ENCODE measurements around the gene LTBP1. TPM values are rescaled to one million over a fixed set of nuclear protein-coding genes. Genes with fewer than 3 reads are reported as not detected.

Gene LTBP1
- total and polyA plus RNA-seq, 2 experiments from 2014 or later, result 157 to 211 TPM

DNA sequence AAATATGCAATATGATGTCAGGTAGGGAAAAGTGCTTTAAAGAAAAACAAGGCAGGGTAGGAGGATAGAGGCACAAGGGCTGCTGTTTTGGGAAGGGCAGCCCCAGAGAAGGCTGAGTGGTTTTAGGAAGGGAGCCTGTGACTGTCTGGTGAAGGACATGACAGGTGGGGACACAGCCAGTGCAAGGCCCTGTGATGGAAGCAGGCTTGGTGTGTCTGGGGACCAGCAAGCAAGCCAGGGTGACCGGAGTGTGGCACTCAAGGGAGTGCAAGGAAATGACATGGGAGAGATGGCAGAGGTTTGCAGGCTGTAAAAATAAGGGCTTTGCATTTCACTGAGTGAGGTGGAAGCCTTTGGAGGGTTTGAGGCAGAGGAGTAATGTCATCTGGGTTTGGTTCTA, 62.0 kb downstream of the LTBP1 start:
- Histone ChIP-seq H3K4me3 (no peak overlapping the region), H3K4me2 (ENCODE audit: unreplicated experiment) (no peak overlapping the region), H3K9ac (no peak overlapping the region), H3K9me2 (ENCODE audit: insufficient read depth) (no peaks in the 10 kb centered on the region), H3K9me3 (ENCODE audit: low read depth) (no peaks in the 10 kb centered on the region), H2AFZ (no peak overlapping the region), H4K20me1 (ENCODE audit: insufficient read depth) (no peaks in the 10 kb centered on the region), H3K4me1 (ENCODE audit: insufficient read depth) (peaks cover 4% of the 10 kb centered on the region; the same call in 1 of the 2 replicates), H3K79me2 (ENCODE audit: insufficient read depth) (no peaks in the 10 kb centered on the region), H3F3A (ENCODE audit: insufficient read depth) (no peaks in the 10 kb centered on the region), H3K36me3 (ENCODE audit: low read depth) (no peaks in the 10 kb centered on the region), H3K27me3 (replicated peaks; ENCODE audit: insufficient read depth) (no peaks in the 10 kb centered on the region), H3K27ac (no peak overlapping the region)
- no peak for DNase-seq
- no peak for TF ChIP-seq EZH2phosphoT487 (IDR thresholded peaks at IDR 0.05; ENCODE audit: insufficient read depth, low read depth)
- no peak for TF ChIP-seq EZH2 (IDR thresholded peaks at IDR 0.05; ENCODE audit: insufficient read depth, poor library complexity, severe bottlenecking)
- WGBS, 2 experiments (ENCODE audit: low coverage in 1 of 2, low lambda C conversion rate in 2 of 2, missing lambda C conversion rate in 2 of 2), result 100% methylated on average over 1 of the region's 1 CpG
- in situ Hi-C loops (cut with MboI), result no loop called here

DNA sequence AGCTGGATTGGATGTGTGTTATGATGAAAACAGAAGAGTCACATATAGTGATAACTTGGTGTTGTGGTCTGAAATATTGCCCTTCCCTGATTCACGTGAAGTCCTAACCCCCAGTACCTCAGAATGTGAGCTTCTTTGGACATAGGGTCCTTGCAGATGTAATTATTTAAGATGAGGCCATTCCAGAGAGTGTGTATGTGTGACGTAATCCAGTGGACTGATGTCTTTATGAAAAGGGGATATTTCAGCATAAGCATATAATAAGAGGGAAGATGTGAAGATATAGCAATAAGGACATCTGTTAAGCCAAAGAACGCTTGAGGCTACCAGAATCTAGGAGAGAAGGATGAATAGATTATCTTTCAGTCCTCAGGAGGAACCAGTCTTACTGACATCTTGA, 62.5 kb downstream of the LTBP1 start:
- Histone ChIP-seq H3K36me3 (ENCODE audit: low read depth) (no peaks in the 10 kb centered on the region), H3K27ac (no peak overlapping the region), H3K9ac (no peak overlapping the region), H3K27me3 (replicated peaks; ENCODE audit: insufficient read depth) (no peaks in the 10 kb centered on the region), H3K9me2 (ENCODE audit: insufficient read depth) (no peaks in the 10 kb centered on the region), H3K4me1 (ENCODE audit: insufficient read depth) (peaks cover 10% of the 10 kb centered on the region; the same call in 1 of the 2 replicates), H3K4me3 (no peak overlapping the region), H3K4me2 (ENCODE audit: unreplicated experiment) (no peak overlapping the region), H2AFZ (no peak overlapping the region), H4K20me1 (ENCODE audit: insufficient read depth) (no peaks in the 10 kb centered on the region), H3K9me3 (ENCODE audit: low read depth) (no peaks in the 10 kb centered on the region), H3F3A (ENCODE audit: insufficient read depth) (no peaks in the 10 kb centered on the region), H3K79me2 (ENCODE audit: insufficient read depth) (no peaks in the 10 kb centered on the region)
- DNase-seq, result no peak
- TF ChIP-seq EZH2phosphoT487 (IDR thresholded peaks at IDR 0.05; ENCODE audit: insufficient read depth, low read depth) (no peak), EZH2 (IDR thresholded peaks at IDR 0.05; ENCODE audit: insufficient read depth, poor library complexity, severe bottlenecking) (no peak)
- in situ Hi-C loops (cut with MboI), result no loop called here
- WGBS, 2 experiments (ENCODE audit: low coverage in 1 of 2, low lambda C conversion rate in 2 of 2, missing lambda C conversion rate in 2 of 2), result 92 to 94% methylated on average over 3 of the region's 3 CpGs

- Histone ChIP-seq H3K27ac (no peak overlapping the region), H3K79me2 (ENCODE audit: insufficient read depth) (no peaks in the 10 kb centered on the region), H3K9me2 (ENCODE audit: insufficient read depth) (no peaks in the 10 kb centered on the region), H3K4me3 (no peak overlapping the region), H3K4me1 (ENCODE audit: insufficient read depth) (peaks cover 26% of the 10 kb centered on the region; the same call in 1 of the 2 replicates), H2AFZ (no peak overlapping the region), H3K4me2 (ENCODE audit: unreplicated experiment) (no peak overlapping the region), H3K27me3 (replicated peaks; ENCODE audit: insufficient read depth) (no peaks in the 10 kb centered on the region), H3K36me3 (ENCODE audit: low read depth) (no peaks in the 10 kb centered on the region), H3F3A (ENCODE audit: insufficient read depth) (peaks cover 14% of the 10 kb centered on the region), H3K9ac (no peak overlapping the region), H4K20me1 (ENCODE audit: insufficient read depth) (no peaks in the 10 kb centered on the region), H3K9me3 (ENCODE audit: low read depth) (no peaks in the 10 kb centered on the region)
- in situ Hi-C loops (cut with MboI), result no loop called here
- no peak for TF ChIP-seq EZH2phosphoT487 (IDR thresholded peaks at IDR 0.05; ENCODE audit: insufficient read depth, low read depth)
- TF ChIP-seq EZH2 (IDR thresholded peaks at IDR 0.05; ENCODE audit: insufficient read depth, poor library complexity, severe bottlenecking), result no peak
- DNase-seq, result no peak
- 87 to 97% methylated on average over 2 of the region's 2 CpGs for WGBS, 2 experiments (ENCODE audit: low coverage in 1 of 2, low lambda C conversion rate in 2 of 2, missing lambda C conversion rate in 2 of 2)
Observed at GRCh38 chr2:33011373-33011772, 64.6 kb downstream of the LTBP1 start.

DNA sequence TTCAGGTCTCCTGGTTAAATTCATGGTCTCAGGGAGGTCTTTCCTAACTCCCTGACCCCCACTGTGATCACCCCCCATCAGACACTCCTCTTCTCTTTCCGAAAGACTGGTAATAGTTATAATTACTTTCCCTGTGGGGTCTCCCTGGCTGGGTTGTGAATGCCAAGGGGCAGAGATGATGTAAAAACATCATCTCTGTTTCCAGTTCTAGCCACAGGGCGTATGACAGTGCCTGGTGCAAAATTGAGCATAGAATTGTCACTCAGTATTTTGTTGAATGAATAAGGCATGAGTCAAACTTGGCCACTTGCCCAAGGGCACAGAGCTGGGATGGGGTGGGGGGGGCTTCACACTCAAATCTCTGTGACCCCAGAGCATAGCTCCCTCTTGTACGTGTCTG, 65.2 kb downstream of the LTBP1 start:
- no peak for DNase-seq
- 79 to 87% methylated on average over 3 of the region's 3 CpGs for WGBS, 2 experiments (ENCODE audit: low coverage in 1 of 2, low lambda C conversion rate in 2 of 2, missing lambda C conversion rate in 2 of 2)

GRCh38 chr2:33013684-33014110, 66.9 kb downstream of the LTBP1 start:
- in situ Hi-C loops (cut with MboI), result no loop called here
- 77 to 80% methylated on average over 3 of the region's 3 CpGs for WGBS, 2 experiments (ENCODE audit: low coverage in 1 of 2, low lambda C conversion rate in 2 of 2, missing lambda C conversion rate in 2 of 2)
- Histone ChIP-seq H2AFZ (no peak overlapping the region), H3K9ac (no peak overlapping the region), H3K27me3 (replicated peaks; ENCODE audit: insufficient read depth) (no peaks in the 10 kb centered on the region), H3K27ac (no peak overlapping the region), H3K79me2 (ENCODE audit: insufficient read depth) (no peaks in the 10 kb centered on the region), H3F3A (ENCODE audit: insufficient read depth) (peaks cover 17% of the 10 kb centered on the region), H3K4me2 (ENCODE audit: unreplicated experiment) (no peak overlapping the region), H3K9me2 (ENCODE audit: insufficient read depth) (no peaks in the 10 kb centered on the region), H4K20me1 (ENCODE audit: insufficient read depth) (no peaks in the 10 kb centered on the region), H3K36me3 (ENCODE audit: low read depth) (no peaks in the 10 kb centered on the region), H3K4me3 (no peak overlapping the region), H3K9me3 (ENCODE audit: low read depth) (no peaks in the 10 kb centered on the region), H3K4me1 (ENCODE audit: insufficient read depth) (peaks cover 30% of the 10 kb centered on the region; the same call in 1 of the 2 replicates)
- TF ChIP-seq EZH2 (IDR thresholded peaks at IDR 0.05; ENCODE audit: insufficient read depth, poor library complexity, severe bottlenecking) (no peak), EZH2phosphoT487 (IDR thresholded peaks at IDR 0.05; ENCODE audit: insufficient read depth, low read depth) (no peak)
- DNase-seq, result peak; percentile 45

More for the DNA sequence above, 65.2 kb downstream of the LTBP1 start:
- Histone ChIP-seq H3K4me3 (no peak overlapping the region), H3K4me1 (ENCODE audit: insufficient read depth) (peaks cover 26% of the 10 kb centered on the region; the same call in 1 of the 2 replicates), H3K9ac (no peak overlapping the region), H4K20me1 (ENCODE audit: insufficient read depth) (no peaks in the 10 kb centered on the region), H3K9me3 (ENCODE audit: low read depth) (no peaks in the 10 kb centered on the region), H3K4me2 (ENCODE audit: unreplicated experiment) (no peak overlapping the region), H3F3A (ENCODE audit: insufficient read depth) (peaks cover 14% of the 10 kb centered on the region), H3K27ac (no peak overlapping the region), H3K36me3 (ENCODE audit: low read depth) (no peaks in the 10 kb centered on the region), H3K27me3 (replicated peaks; ENCODE audit: insufficient read depth) (no peaks in the 10 kb centered on the region), H3K9me2 (ENCODE audit: insufficient read depth) (no peaks in the 10 kb centered on the region), H2AFZ (no peak overlapping the region), H3K79me2 (ENCODE audit: insufficient read depth) (no peaks in the 10 kb centered on the region)
- TF ChIP-seq EZH2 (IDR thresholded peaks at IDR 0.05; ENCODE audit: insufficient read depth, poor library complexity, severe bottlenecking), result no peak
- in situ Hi-C loops (cut with MboI), result no loop called here
